Peyer's patch (tissue), 4 donors: ENCODE measurements around the gene ADARB1.

ENCODE experiments used
- CTCF ChIP-seq, 6 experiments: fragments of 450-650 bp in 4 of 6; fragments of 200-600 bp in 2 of 6; sonication (generic) in 1 of 6; IDR thresholded peaks; one replicate each; pipeline ENCODE4 v1.5.1; 2017 to 2019; ENCODE audit warnings: antibody characterized with exemption in 6 of 6, mild to moderate bottlenecking in 3 of 6, moderate library complexity in 1 of 6
- POLR2A ChIP-seq, 2 donors: fragments of 450-650 bp; IDR thresholded peaks; one replicate each; pipeline ENCODE4 v1.5.1; 2017; ENCODE audit warnings: antibody characterized with exemption in 2 of 2, mild to moderate bottlenecking in 2 of 2, moderate library complexity in 2 of 2

GRCh38 chr21:45265721-45266517 lies 191.5 kb downstream of the ADARB1 start:
- TF ChIP-seq CTCF (IDR thresholded peaks at IDR 0.05) (no peak), POLR2A (IDR thresholded peaks at IDR 0.05) (no peak)
